ENCODE results near the gene TRIM61.
"Not testable (repeated sequence)": the region's sequence is repeated elsewhere in the genome, so short reads cannot be mapped to it uniquely, and the experiment has no call there.

The TRIM61 gene

GRCh38 chr4:164956766-164957643 is 20.5 kb downstream of the TRIM61 start:
- DNase-seq (ENCODE audit: low spot score), result no peak

- no peak for DNase-seq (ENCODE audit: low spot score)
Measured at GRCh38 chr4:164955107-164955805, 22.2 kb downstream of the TRIM61 start.

DNA sequence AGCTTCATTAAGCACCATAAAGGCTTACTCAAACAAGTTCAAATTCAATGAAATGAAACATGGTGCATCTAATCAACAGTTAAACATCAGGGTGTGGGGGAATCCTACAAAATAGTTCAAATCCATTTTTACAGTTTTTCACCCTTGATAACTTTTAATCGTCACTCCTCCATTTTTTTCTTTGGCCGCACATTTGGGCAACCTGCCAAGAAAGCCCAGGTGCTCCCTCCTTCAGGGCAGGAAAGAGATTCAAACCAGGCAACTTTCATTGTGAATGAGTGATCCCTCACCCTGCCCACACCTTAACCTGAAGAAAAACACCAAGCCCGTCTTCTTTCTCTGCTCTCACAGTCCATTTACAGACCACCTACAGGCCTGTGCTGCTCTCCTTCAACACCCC is 24.9 kb downstream of the TRIM61 start:
- no peak for DNase-seq (ENCODE audit: low spot score)

DNA sequence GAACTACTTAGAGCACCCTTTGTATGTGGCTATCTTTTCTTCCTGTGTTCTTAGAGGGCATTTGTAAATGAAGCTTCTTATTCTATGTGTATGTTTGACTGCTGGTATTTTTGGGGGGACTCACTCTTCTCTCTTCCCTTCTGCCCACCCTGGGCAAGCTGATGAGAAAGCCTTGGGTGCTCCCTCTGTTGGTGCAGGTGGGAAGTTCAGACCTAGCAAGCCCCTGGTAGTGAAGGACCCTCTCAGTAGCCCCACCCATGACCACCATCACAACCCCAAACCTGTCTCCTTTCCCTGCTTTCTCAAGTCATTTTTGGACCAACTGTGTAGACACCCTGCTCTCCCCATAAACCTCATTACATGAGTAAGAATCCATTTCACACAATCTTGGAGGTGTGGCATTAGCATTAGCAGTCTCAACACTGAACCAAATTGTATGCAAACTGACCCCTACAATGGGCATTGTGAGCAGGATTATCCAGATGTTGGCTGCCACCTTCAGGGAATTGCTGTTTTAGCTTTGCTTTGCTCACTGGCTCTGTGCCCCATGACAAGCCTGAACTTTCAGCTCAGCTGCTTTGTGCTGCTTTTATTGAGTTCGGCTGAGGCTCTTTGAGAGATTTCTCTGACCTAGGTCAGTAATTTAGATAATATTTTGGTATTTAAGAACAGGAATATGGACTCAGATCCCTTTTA is 27.9 kb downstream of the TRIM61 start:
- no peak for DNase-seq (ENCODE audit: low spot score)

DNA sequence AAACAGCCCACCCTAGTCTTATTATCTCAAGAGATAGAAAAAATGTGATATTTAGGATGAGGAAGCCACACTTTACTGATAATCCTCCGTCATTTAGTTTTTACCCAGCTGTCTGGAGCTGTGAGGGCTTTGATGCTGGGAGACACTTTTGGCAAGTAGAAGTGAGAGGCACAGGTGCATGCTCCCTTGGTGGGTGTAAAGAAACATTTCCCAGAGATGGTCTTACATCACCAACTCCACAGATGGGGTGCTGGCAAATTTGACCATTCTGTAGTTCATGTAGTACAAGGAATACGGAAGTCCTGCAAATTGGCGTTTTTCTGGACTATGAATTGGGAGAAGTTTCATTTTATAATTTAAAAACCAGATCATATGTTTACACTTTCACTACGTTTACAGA is 28.5 kb downstream of the TRIM61 start:
- no peak for DNase-seq (ENCODE audit: low spot score)

- DNase-seq (ENCODE audit: low spot score), result not testable (repeated sequence)
Measured at GRCh38 chr4:164948006-164948405, 29.5 kb downstream of the TRIM61 start.

DNA sequence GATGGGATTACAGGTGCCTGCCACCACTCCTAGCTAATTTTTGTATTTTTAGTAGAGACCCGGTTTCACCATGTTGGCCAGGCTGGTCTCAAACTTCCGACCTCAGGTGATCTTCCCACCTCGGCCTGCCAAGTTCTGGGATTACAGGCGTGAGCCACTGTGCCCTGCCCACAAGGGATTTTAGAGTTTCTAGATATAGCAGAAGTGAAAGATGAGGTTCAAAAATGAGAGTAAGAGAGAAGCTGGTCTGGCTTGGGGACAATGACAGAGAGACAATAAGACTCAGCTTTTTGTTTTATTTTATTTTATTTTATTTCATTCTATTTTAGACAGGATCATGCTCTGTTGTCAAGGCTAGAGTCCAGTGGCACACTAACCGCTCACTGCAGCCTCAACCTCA is 30.6 kb downstream of the TRIM61 start:
- DNase-seq (ENCODE audit: low spot score), result no peak

DNA sequence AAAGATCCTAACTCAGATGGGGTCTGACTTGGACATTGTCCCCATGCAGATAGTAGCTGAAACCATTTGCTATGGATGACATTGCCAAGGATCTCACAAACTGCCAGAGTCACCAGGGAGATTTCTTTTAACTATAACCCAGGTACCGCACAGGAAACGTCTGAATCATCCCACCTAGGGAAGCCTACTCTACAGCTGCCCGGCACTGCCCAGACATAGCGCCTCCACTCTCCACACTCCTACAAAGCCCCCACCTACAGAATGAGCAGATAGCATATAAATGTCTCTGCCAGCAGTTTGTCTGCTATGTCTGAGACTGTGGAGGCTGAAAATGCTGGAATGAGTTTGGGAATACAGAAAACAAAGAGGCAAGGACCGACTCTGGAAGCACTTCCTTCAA is 32.3 kb downstream of the TRIM61 start:
- no peak for DNase-seq (ENCODE audit: low spot score)

GRCh38 chr4:164943192-164943591 is 34.3 kb downstream of the TRIM61 start:
- DNase-seq (ENCODE audit: low spot score), result no peak

DNA sequence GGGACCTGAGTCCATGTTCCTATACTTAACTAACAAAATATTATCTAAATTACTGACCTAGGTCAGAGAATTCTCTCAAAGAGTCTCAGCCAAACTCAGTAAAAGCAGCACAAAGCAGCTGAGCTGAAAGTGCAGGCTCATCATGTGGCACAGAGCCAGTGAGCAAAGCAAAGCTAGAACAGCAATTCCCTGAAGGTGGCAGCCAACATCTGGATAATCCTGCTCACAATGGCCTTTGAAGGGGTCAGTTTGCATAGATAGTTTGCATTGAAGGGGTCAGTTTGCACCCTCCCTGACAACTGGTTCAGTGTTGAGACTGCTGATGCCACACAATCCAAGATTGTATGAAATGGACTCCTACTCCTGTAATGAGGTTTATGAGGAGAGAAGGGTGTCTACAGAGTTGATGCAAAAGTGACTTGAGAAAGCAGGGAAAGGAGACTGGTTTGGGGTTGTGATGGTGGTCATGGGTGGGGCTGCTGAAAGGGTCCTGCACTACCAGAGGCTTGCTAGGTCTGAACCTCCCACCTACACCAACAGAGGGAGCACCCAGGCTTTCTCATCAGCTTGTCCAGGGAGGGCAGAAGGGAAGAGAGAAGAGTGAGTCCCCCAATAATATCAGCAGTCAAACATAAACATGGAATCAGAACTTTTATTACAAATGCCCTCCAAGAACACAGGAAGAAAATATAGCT is 39.7 kb downstream of the TRIM61 start:
- DNase-seq (ENCODE audit: low spot score), result no peak

- DNase-seq (ENCODE audit: low spot score), result not testable (repeated sequence)
Measured at GRCh38 chr4:164935865-164936606, 41.4 kb downstream of the TRIM61 start.

DNA sequence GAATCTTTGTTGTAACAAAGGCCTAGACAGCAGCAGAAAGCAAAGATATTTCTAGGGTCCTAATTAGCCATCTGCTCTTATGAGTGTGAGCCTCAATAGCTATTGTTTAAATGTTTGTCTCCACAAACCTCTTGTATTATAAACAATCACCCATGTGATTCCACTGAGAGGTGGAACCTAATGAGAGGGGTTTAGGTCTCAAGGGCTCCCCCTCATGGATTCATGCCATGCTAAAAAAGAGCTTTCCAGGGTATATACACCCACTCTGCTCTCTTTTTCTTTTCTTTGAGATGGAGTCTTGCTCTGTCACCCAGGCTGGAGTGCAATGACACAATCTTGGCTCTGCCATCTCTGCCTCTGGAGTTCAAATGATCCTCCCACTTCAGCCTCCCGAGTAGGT is 42.1 kb downstream of the TRIM61 start:
- no peak for DNase-seq (ENCODE audit: low spot score)

- DNase-seq (ENCODE audit: low spot score), result no peak
Measured at GRCh38 chr4:164933244-164933643, 44.2 kb downstream of the TRIM61 start.

DNA sequence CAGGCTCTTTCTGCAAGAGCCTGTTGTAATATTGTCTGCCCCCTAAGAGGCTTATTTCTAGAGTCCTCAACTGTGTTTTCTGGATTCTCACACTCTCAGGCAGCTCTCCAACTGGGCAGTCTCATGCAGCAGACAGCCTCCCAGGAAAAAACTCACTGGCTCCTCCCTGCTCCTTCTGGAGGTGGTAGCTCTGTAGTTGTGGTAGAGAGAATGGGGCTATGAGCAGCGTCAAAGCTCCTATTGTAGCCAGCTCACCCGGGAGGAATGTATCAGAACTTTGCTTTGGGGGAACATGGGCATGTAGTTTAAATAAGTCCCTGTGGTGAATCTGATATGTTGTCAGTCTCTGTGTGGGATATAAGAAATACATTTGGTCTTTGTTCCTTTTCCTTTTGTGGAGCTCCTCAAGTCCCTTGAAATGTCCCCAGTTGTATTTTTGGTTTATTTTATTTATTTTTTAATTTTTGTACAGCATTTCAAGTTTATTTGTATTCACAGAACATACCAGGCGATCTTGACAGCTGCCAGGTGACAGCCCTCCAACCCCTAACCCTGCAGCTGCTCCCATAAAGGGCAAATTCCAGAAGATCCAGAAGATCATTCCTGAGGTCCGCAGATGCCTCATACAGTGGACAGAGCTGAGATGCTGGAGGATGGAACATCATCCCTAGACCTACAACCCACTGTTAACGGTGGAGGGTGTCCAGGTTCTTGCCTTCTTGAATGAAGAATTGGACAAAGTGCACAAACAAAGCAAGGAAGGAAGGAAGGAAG is 45.7 kb downstream of the TRIM61 start:
- no peak for DNase-seq (ENCODE audit: low spot score)

DNA sequence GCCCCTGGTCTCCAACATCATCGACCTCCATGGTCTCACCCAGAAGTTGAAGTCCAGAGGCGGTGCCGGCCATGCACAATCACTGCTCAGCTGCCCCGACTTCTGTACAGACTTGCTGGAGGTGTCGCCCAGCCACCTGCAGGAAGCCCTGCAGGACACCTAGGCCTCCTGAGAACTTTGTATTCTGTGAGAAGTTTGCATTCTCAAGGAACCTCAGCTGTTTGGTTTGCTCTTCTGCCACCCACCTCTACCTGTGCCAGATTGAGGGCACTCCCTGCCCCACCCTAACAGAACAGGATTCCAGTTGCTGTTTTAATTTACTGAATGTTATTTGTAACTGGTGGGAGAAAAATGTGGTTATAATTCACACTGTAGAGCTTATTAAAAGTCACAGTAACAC is 46.8 kb downstream of the TRIM61 start:
- DNase-seq (ENCODE audit: low spot score), result no peak

GRCh38 chr4:164927101-164927500 is 50.4 kb downstream of the TRIM61 start:
- not testable (repeated sequence) for DNase-seq (ENCODE audit: low spot score)

- DNase-seq (ENCODE audit: low spot score), result no peak
Measured at GRCh38 chr4:164926301-164926700, 51.2 kb downstream of the TRIM61 start.

- DNase-seq (ENCODE audit: low spot score), result no peak
Measured at GRCh38 chr4:164924670-164925238, 52.7 kb downstream of the TRIM61 start.

DNA sequence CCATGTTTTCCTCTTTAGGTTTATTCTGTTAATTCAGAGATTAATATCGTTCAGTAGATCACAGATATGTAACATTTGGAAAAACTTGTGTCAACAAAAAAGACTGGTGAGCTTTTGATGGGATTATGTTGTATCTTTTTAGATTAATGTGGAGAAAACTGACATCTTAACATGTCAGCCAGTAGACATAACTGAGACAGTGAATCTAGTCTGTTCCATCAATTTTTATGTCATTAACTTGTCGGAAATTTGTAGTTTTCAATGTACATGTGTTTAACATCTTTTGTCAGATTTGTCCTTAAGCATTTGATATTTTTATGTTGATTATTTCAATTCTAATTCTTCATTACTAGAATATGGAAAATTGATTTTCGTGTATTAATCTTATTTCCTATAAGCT is 58.5 kb downstream of the TRIM61 start:
- DNase-seq (ENCODE audit: low spot score), result no peak

All from HuH-7 (cell line).